GM18951 (cell line): ENCODE results near the gene HDAC5.

Experiments
- POLR2A ChIP-seq: IDR thresholded peaks from 4 replicates; pipeline ENCODE4 v1.6.1; 2011; ENCODE audit warnings: mild to moderate bottlenecking; ENCODE audit not compliant: insufficient read length, insufficient read depth; ENCODE audit errors: extremely low read depth
- in situ Hi-C: fragments of 300-500 bp; cut with MboI; formaldehyde crosslinking; loops from one replicate; pipeline ENCODE4 v1.12.0; 2022; ENCODE audit warnings: low sequenced_read_pairs, mixed read lengths, inconsistent platforms; ENCODE audit not compliant: unreplicated experiment

The HDAC5 gene

DNA sequence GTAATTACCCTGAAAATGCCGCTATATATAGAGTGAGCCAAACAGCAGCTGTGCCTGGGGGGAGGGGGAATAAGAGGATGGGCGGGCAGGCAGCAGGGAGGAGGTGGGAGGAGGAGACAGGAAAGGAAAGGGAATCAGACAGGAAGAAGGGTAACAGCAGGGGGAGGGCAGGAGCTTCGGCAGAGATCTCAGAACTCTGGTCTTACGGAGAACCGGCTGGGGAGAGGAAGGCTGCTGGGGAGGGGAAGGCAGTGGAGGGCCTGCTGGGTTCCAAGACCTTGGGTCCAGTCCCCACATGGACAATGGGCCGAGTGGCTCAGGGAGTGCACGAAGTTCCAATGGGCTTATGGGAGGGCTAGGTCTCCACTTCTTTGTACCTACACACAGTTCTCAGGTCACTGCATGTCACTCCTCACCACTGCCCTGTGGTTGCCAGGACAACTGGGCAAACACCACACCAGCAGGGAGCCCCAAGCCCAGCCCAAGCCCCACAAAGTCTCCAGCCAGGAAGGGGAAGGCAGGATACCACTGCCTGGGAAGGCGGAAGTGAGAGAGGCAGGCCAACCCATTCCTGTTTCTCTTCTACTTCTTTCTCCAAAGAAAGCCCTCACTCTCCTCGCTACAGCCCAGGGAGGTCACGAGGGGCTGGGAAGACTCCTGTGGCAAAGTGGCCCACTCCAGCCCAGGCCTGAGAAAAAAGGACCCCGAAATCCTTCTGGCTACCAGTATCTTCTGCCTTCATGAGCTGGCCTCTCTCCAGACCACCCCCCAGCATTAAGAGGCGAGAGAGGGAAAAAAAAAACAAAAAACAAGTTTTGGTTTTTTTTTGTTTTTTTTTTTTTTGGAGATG lies 27.6 kb downstream of the HDAC5 start:
- TF ChIP-seq POLR2A: no peak
- in situ Hi-C loops: no loop called here

- TF ChIP-seq POLR2A: no peak
- in situ Hi-C loops: no loop called here
Measured at GRCh38 chr17:44095388-44095646, 28.1 kb downstream of the HDAC5 start.

DNA sequence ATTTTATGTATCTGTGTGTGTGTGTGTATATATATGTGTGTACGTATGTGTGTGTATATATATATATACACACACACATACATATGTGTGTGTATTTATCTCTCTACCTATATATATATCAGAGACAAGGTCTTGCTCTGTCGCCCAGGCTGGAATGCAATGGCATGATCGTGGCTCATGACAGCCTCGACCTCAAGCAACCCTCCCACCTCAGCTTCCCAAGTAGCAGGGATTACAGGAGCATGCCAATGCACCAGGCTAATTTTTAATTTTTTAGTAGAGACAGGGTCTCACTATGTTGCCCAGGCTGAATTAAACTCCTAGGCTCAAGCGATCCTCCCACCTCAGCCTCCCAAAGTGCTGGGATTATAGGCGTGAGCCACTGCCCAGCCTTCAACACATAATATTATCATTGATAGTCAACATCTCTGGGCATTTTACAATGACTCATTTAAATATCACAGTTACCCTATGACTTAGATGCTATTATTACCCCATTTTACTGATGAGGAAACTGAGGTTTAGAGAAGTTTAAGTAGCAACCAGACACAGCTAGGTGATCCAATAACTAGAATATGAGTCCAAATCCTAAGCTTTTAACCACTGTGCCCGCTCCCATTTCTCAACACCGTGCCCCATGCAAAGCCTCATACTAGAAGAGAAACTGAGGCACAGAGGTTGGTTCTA lies 28.6 kb downstream of the HDAC5 start:
- in situ Hi-C loops: no loop called here
- TF ChIP-seq POLR2A: no peak

- in situ Hi-C loops: no loop called here
- no peak for TF ChIP-seq POLR2A
Measured at GRCh38 chr17:44093231-44093900, 30.1 kb downstream of the HDAC5 start.

DNA sequence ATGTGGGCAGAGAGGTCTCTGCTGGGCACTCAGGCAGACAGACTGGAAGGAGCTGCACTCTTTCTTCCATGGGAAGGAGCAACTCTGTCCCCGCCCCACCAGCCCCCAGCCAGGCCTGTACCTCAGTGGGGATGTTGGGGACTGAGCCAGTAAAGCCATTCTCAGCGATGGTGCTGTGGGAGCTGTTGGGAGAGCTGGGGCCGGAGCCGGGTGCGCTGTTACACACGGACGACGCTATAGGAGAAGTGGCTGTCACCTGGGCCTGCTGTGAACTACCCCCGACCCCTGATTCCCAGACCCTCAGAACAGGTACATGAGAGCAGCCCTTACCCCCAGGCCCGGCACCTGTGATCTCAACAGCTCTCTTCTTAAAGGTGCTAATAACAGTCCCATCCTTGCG lies 31.4 kb downstream of the HDAC5 start:
- no peak for TF ChIP-seq POLR2A
- in situ Hi-C loops: no loop called here

DNA sequence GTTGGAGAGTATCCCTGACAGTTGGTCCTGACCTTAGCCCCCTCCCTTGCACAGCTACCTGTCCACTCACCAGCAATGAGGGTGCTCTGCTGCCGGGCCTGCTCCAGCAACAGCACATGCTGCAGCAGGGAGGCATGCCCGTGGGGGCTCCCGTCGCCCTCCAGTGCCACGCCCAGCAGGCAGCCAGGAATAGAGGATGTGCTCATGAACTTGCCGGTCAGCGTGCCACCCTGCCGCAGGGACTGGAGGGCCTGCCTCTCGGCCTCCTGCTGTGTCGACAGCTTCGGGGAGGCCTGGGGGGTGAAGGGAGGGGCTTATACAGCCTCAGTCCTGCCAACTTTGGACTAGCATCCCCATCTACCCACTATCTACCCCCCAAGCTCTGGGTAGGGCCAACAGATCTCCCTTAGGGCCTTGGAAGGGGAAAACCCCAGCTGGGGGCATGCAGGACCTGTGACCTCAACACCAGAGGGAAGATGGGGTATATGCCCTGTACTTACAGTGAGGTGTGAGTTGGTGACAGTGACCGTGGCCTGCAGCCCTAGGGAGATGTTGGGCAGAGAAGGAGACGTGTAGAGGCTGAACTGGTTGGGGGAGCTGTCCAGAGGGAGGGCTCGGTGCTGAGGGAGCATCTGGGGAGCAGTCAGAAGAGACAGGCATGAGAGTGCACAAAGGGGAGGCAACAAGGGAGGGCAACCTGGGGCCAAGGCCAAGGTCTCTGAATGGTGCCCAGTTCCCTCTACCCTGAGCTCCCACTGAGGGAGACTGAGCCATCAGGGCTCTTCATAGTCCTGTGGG lies 32.0 kb downstream of the HDAC5 start:
- in situ Hi-C loops: no loop called here
- TF ChIP-seq POLR2A: no peak

DNA sequence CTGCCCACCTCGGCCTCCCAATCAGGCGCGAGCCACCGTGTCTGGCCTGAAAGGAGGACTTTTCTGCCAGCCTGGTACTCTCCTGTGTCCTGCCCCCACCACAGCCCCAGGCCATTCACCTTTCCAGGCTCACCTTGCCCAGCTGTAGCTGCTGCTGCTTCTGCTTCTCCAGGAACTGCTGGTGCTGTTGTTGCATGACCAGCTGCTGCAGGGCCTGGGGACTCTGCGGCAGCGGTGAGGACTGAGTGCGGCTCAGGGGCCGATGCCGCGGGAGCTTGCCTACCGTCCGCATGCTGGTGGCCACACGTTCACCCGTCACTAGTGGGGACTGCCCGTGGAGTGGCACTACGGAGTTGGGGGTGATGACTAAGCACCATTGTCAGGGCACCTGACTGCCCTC lies 35.2 kb downstream of the HDAC5 start:
- in situ Hi-C loops: no loop called here
- TF ChIP-seq POLR2A: no peak

GRCh38 chr17:44087319-44087718 lies 36.1 kb downstream of the HDAC5 start:
- TF ChIP-seq POLR2A: no peak
- in situ Hi-C loops: no loop called here

- in situ Hi-C loops: no loop called here
- TF ChIP-seq POLR2A: no peak
Measured at GRCh38 chr17:44086364-44087311, 36.8 kb downstream of the HDAC5 start.

DNA sequence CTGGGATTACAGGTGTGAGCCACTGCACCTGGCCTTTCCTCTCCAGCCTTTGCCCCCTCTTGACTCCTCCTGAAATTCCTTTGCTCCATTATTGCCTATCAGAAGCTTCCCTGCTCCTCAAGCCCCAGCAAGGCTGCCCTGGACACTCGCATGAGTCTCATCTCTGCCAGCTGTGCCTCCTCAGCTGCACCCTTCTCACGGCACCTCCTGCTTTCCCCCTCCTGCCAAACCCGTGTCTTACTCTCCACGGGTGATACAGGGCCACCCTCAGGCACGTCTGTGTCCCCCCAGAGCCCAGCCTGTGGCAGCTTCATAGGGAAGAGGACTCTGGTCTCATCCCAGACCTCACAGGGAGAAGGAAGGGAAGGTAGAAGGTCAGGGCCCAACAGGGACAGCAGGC lies 37.5 kb downstream of the HDAC5 start:
- in situ Hi-C loops: no loop called here

GRCh38 chr17:44084921-44085320 lies 38.5 kb downstream of the HDAC5 start:
- in situ Hi-C loops: no loop called here
- TF ChIP-seq POLR2A: no peak

More for the DNA sequence above, 37.5 kb downstream of the HDAC5 start:
- no peak for TF ChIP-seq POLR2A

- no peak for TF ChIP-seq POLR2A
- in situ Hi-C loops: no loop called here
Measured at GRCh38 chr17:44084131-44084538, 39.3 kb downstream of the HDAC5 start.
